Measurements from ENCODE around the gene SLC39A7.

Gene SLC39A7

GRCh38 chr6:33181141-33181540 is 19.5 kb upstream of the SLC39A7 start:
- H3K9me3 ChIP-seq (ENCODE audit: control insufficient read depth, insufficient read depth, low read length), result no peaks in the 10 kb centered on the region
- no peaks in the 10 kb centered on the region for H3K27me3 ChIP-seq (ENCODE audit: control insufficient read depth, insufficient read depth, low read length)
- H3K4me1 ChIP-seq (ENCODE audit: control insufficient read depth, insufficient read depth, low read length), result no peaks in the 10 kb centered on the region
- no peak overlapping the region for H3K4me3 ChIP-seq (ENCODE audit: low read depth, low read length)
- H3K9ac ChIP-seq (ENCODE audit: low read depth, low read length), result no peak overlapping the region
- no peaks in the 10 kb centered on the region for H3K36me3 ChIP-seq (ENCODE audit: control insufficient read depth, insufficient read depth, low read length)
- no peak overlapping the region for H3K27ac ChIP-seq (ENCODE audit: low read depth, low read length)

- H3K9ac ChIP-seq (ENCODE audit: low read depth, low read length), result no peak overlapping the region
- H3K4me1 ChIP-seq (ENCODE audit: control insufficient read depth, insufficient read depth, low read length), result no peaks in the 10 kb centered on the region
- H3K9me3 ChIP-seq (ENCODE audit: control insufficient read depth, insufficient read depth, low read length), result no peaks in the 10 kb centered on the region
- no peak overlapping the region for H3K4me3 ChIP-seq (ENCODE audit: low read depth, low read length)
- H3K36me3 ChIP-seq (ENCODE audit: control insufficient read depth, insufficient read depth, low read length), result no peaks in the 10 kb centered on the region
- H3K27me3 ChIP-seq (ENCODE audit: control insufficient read depth, insufficient read depth, low read length), result no peaks in the 10 kb centered on the region
- no peak overlapping the region for H3K27ac ChIP-seq (ENCODE audit: low read depth, low read length)
Measured at GRCh38 chr6:33183071-33183683, 17.5 kb upstream of the SLC39A7 start.

DNA sequence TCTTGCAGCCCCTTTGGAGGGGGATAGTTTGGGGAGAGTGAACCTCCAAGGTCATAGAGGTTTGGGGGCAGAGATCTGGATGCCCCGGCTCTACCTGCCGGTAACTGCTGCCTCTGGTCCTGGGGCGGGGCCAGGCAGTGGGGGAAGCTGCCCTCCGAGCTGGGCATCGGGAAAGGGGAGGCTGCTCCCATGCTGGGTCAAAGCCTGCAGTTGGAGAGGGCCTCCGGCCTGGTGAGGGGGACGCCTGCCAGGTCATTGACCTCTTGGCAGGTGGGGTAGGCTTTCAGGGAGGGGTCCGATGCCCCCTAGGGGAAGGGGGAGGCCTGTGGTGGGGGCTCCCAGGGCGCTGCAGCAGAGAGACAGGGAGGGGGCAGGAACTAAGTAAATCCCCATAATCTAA is 15.5 kb upstream of the SLC39A7 start:
- Histone ChIP-seq H3K9me3 (ENCODE audit: control insufficient read depth, insufficient read depth, low read length) (no peaks in the 10 kb centered on the region), H3K27me3 (ENCODE audit: control insufficient read depth, insufficient read depth, low read length) (no peaks in the 10 kb centered on the region), H3K36me3 (ENCODE audit: control insufficient read depth, insufficient read depth, low read length) (no peaks in the 10 kb centered on the region), H3K4me1 (ENCODE audit: control insufficient read depth, insufficient read depth, low read length) (no peaks in the 10 kb centered on the region), H3K4me3 (ENCODE audit: low read depth, low read length) (no peak overlapping the region), H3K9ac (ENCODE audit: low read depth, low read length) (no peak overlapping the region), H3K27ac (ENCODE audit: low read depth, low read length) (no peak overlapping the region)

DNA sequence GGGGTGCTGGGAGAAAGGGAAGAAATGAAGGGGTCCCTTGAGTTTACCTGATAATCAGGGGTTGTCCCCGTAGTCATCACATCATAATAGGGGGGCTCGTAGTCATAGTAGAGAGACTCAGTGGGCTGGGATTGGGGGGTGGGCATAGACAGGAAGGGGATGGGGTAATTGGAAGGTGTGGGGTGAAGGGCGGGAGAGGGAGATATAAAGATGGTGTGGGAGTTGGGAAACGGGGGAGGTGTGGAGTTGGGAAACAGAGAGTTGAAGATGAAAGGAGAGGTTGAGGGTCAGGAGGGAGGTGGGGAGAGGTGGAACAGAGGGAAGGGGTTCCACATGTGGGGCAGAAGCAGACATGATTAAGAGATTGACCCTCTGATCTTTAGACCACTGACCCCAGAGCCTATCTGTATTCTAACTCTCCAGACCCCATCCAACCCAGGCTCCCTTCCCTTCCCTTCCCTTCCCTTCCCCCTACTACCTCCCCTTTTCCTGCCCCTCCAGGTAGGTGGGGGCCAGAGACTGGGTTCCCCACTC is 14.9 kb upstream of the SLC39A7 start:
- no peak overlapping the region for H3K4me3 ChIP-seq (ENCODE audit: low read depth, low read length)
- H3K36me3 ChIP-seq (ENCODE audit: control insufficient read depth, insufficient read depth, low read length), result no peaks in the 10 kb centered on the region
- H3K9me3 ChIP-seq (ENCODE audit: control insufficient read depth, insufficient read depth, low read length), result no peaks in the 10 kb centered on the region
- H3K27me3 ChIP-seq (ENCODE audit: control insufficient read depth, insufficient read depth, low read length), result peaks cover 2% of the 10 kb centered on the region; the same call in 1 of the 2 replicates
- H3K9ac ChIP-seq (ENCODE audit: low read depth, low read length), result no peak overlapping the region
- no peak overlapping the region for H3K27ac ChIP-seq (ENCODE audit: low read depth, low read length)
- H3K4me1 ChIP-seq (ENCODE audit: control insufficient read depth, insufficient read depth, low read length), result no peaks in the 10 kb centered on the region

DNA sequence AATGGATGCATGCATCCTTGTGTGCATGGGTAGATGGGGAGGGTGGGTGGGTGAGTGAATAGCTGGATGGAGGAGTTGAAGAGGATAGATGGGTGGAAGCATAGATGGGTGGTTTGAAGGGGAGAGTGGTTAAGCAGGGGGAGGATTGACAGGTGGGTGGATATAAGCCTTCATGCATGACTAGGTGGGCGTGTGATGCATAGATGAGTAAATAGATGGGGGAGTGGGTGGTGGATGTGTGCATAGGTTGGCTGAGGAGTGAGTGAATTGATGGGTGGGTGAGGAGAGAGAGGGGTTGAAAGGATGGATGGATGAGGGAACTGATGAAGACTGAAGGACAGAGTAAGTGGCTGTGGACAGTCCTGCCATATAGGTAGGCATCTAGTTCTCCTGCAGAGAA is 12.9 kb upstream of the SLC39A7 start:
- peaks cover 6% of the 10 kb centered on the region; the same call in 1 of the 2 replicates for H3K4me1 ChIP-seq (ENCODE audit: control insufficient read depth, insufficient read depth, low read length)
- H3K9ac ChIP-seq (ENCODE audit: low read depth, low read length), result no peak overlapping the region
- H3K27ac ChIP-seq (ENCODE audit: low read depth, low read length), result no peak overlapping the region
- H3K4me3 ChIP-seq (ENCODE audit: low read depth, low read length), result no peak overlapping the region
- peaks cover 22% of the 10 kb centered on the region for H3K27me3 ChIP-seq (ENCODE audit: control insufficient read depth, insufficient read depth, low read length)
- H3K36me3 ChIP-seq (ENCODE audit: control insufficient read depth, insufficient read depth, low read length), result no peaks in the 10 kb centered on the region
- no peaks in the 10 kb centered on the region for H3K9me3 ChIP-seq (ENCODE audit: control insufficient read depth, insufficient read depth, low read length)

DNA sequence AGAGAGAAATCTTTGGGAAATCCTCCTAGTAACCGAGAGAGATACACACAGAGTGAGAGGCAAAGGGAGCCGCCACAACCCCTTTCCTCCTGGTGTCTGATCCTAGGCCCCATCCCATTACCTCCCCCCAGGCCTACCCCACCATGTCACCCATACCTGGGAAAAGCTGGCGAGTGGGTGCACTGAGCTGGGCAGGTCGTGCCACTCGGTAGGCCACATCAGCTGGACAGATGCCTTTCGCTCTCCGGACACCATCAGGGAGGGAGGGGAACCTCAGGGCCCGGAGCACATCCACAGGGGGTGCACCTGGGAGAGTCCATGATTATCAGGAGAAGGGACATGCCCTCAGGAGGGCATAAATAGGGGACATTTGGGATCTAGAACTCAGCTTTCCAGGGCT is 11.5 kb upstream of the SLC39A7 start:
- Histone ChIP-seq H3K9ac (ENCODE audit: low read depth, low read length) (no peak overlapping the region), H3K9me3 (ENCODE audit: control insufficient read depth, insufficient read depth, low read length) (no peaks in the 10 kb centered on the region), H3K27me3 (ENCODE audit: control insufficient read depth, insufficient read depth, low read length) (peaks cover 24% of the 10 kb centered on the region), H3K4me3 (ENCODE audit: low read depth, low read length) (no peak overlapping the region), H3K4me1 (ENCODE audit: control insufficient read depth, insufficient read depth, low read length) (peaks cover 6% of the 10 kb centered on the region; the same call in 1 of the 2 replicates), H3K36me3 (ENCODE audit: control insufficient read depth, insufficient read depth, low read length) (peaks cover under 1% of the 10 kb centered on the region; the same call in 1 of the 2 replicates), H3K27ac (ENCODE audit: low read depth, low read length) (no peak overlapping the region)

GRCh38 chr6:33189625-33190448 is 10.8 kb upstream of the SLC39A7 start:
- H3K9ac ChIP-seq (ENCODE audit: low read depth, low read length), result no peak overlapping the region
- peaks cover 6% of the 10 kb centered on the region; the same call in 1 of the 2 replicates for H3K4me1 ChIP-seq (ENCODE audit: control insufficient read depth, insufficient read depth, low read length)
- H3K36me3 ChIP-seq (ENCODE audit: control insufficient read depth, insufficient read depth, low read length), result peaks cover 6% of the 10 kb centered on the region
- H3K27ac ChIP-seq (ENCODE audit: low read depth, low read length), result no peak overlapping the region
- peaks cover 24% of the 10 kb centered on the region for H3K27me3 ChIP-seq (ENCODE audit: control insufficient read depth, insufficient read depth, low read length)
- H3K4me3 ChIP-seq (ENCODE audit: low read depth, low read length), result no peak overlapping the region
- H3K9me3 ChIP-seq (ENCODE audit: control insufficient read depth, insufficient read depth, low read length), result no peaks in the 10 kb centered on the region

DNA sequence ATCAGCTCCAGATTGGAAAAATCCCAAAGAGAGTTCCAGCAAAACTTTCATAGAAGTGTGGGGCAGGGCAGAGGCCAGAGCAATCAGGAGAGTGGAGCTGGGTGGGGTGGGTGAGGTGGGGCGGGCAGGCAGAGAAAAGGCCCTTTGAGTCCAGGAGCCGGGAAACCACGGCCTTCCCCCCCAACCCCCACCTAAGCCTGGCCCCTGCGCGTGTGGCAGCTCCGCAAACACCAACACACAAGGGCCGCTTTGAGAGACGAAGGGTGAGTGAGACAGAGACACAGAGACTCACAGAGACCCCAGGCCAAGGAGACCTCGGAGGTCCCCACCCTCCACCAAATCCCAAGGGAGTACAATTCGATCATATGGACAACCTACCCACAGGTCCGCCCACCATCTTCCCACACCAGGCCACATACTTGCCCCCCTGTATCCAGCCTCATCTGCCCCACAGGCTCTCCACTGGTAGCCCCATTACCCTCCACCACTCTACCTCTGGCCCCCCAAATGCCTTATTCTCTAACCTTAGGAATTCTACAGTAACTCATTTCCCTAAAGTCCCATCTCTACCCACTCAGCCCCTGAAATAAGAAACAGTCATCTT is 10.1 kb upstream of the SLC39A7 start:
- Histone ChIP-seq H3K27ac (ENCODE audit: low read depth, low read length) (no peak overlapping the region), H3K9me3 (ENCODE audit: control insufficient read depth, insufficient read depth, low read length) (no peaks in the 10 kb centered on the region), H3K9ac (ENCODE audit: low read depth, low read length) (no peak overlapping the region), H3K4me3 (ENCODE audit: low read depth, low read length) (no peak overlapping the region), H3K36me3 (ENCODE audit: control insufficient read depth, insufficient read depth, low read length) (peaks cover 14% of the 10 kb centered on the region), H3K4me1 (ENCODE audit: control insufficient read depth, insufficient read depth, low read length) (peaks cover 6% of the 10 kb centered on the region; the same call in 1 of the 2 replicates), H3K27me3 (ENCODE audit: control insufficient read depth, insufficient read depth, low read length) (peaks cover 24% of the 10 kb centered on the region)

- Histone ChIP-seq H3K36me3 (ENCODE audit: control insufficient read depth, insufficient read depth, low read length) (peaks cover 20% of the 10 kb centered on the region), H3K9ac (ENCODE audit: low read depth, low read length) (no peak overlapping the region), H3K27ac (ENCODE audit: low read depth, low read length) (no peak overlapping the region), H3K27me3 (ENCODE audit: control insufficient read depth, insufficient read depth, low read length) (peaks cover 24% of the 10 kb centered on the region), H3K4me3 (ENCODE audit: low read depth, low read length) (peak overlapping the region; percentile 49), H3K4me1 (ENCODE audit: control insufficient read depth, insufficient read depth, low read length) (peaks cover 6% of the 10 kb centered on the region; the same call in 1 of the 2 replicates), H3K9me3 (ENCODE audit: control insufficient read depth, insufficient read depth, low read length) (no peaks in the 10 kb centered on the region)
Measured at GRCh38 chr6:33191383-33192104, 9.1 kb upstream of the SLC39A7 start.

DNA sequence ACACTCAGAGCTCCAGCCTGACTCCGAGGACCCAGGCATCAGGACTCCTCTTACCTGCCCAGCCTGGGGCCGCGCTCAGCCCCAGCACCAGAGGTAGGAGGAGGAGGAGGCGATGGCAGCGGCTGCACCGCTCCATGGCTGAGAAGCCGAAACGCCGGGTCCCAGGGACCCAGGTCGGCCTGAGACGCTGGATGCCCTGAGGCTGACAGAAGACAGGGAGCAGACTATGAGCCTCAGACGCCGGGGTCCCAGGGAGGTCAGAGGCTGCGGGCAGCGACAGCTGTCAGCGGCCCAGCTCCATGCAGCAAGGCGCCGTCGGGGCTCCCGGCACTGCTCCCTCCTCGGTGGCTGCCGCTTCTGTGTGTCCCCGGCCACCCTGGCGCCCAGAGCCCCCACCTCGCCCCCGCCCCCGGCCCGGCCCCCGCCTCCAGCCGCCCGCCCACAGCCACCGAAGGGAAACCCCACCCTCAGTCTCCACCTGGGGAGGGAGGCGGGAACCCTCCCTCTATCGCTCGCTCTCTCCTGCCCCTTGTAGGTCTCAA is 8.5 kb upstream of the SLC39A7 start, which contains the start of gene COL11A2:
Gene COL11A2, minus strand, starts transcription at position 363 of the 542 bp plus-strand sequence. Its CDS starts 227 bp downstream, at position 136.
- Histone ChIP-seq H3K9me3 (ENCODE audit: control insufficient read depth, insufficient read depth, low read length) (no peaks in the 10 kb centered on the region), H3K27me3 (ENCODE audit: control insufficient read depth, insufficient read depth, low read length) (peaks cover 24% of the 10 kb centered on the region), H3K4me1 (ENCODE audit: control insufficient read depth, insufficient read depth, low read length) (peaks cover 6% of the 10 kb centered on the region; the same call in 1 of the 2 replicates), H3K36me3 (ENCODE audit: control insufficient read depth, insufficient read depth, low read length) (peaks cover 20% of the 10 kb centered on the region), H3K9ac (ENCODE audit: low read depth, low read length) (no peak within 1 kb of the TSS), H3K27ac (ENCODE audit: low read depth, low read length) (no peak within 1 kb of the TSS), H3K4me3 (ENCODE audit: low read depth, low read length) (peak within 1 kb of the TSS; percentile 75)

Measured in HUES48 (cell line).